ENCODE data around the gene SYPL1. TPM values are rescaled to one million over a fixed set of nuclear protein-coding genes. Genes with fewer than 3 reads are reported as not detected.

The SYPL1 gene
- total and polyA plus RNA-seq, 9 of the 15 experiments (the other 6 are each of a cell fraction or from before 2014, with no cell fraction given) = 23.8 to 214 (median 70.2) TPM

GRCh38 chr7:106048706-106049020, 63.4 kb downstream of the SYPL1 start (continued):
- TF ChIP-seq MGA (IDR thresholded peaks at IDR 0.05) (no peak), UBTF (IDR thresholded peaks at IDR 0.05; ENCODE audit: borderline replicate concordance in 1 of 2, low read depth in 2 of 2, low read length in 2 of 2) (no peak)

Data from K562 (cell line).